ENCODE measurements around the gene TSR3. TPM values are rescaled to one million over a fixed set of nuclear protein-coding genes. Genes with fewer than 3 reads are reported as not detected.

The TSR3 gene
- total and polyA plus RNA-seq, 2 donors (not counting 1 experiment from before 2014, with no cell fraction given), result 35.7 to 43.7 TPM

DNA sequence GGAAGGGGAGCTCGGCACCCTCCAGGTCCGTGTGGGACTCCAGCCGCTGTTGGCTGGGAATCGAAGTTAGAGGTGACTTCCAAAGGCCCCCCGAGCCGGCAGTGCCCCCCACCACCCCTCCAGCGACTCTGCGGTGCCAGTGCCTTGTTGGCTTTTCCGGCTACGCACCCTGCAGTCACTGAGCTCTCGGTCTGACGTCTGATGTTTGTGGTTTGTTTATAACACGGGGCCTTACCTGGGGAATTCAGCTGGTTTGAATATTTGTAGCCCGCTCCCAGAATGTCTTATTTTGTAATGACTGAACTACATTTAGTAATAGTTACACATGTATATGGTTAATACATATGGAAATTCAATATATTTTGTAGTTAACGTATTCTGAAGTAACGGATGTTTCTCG lies 25.3 kb downstream of the TSR3 start:
- H3K9ac ChIP-seq (ENCODE audit: low read length), result no peak overlapping the region
- peak overlapping the region in 2 of 5 experiments; percentile 11 to 23 for H3K4me3 ChIP-seq (ENCODE audit: control extremely low read depth in 1 of 5, extremely low read depth in 1 of 5, insufficient read depth in 1 of 5, low read depth in 2 of 5, low read length in 4 of 5)
- H3K79me2 ChIP-seq (ENCODE audit: control insufficient read depth, insufficient read depth, low read length), result no peaks in the 10 kb centered on the region
- TF ChIP-seq EZH2 (IDR thresholded peaks at IDR 0.05; ENCODE audit: borderline replicate concordance, insufficient read depth, low read depth, low read length, poor library complexity, severe bottlenecking) (no peak), CTCF (IDR thresholded peaks at IDR 0.05) (no peak)
- H3K4me1 ChIP-seq (ENCODE audit: control insufficient read depth in 2 of 2, insufficient read depth in 2 of 2, low read length in 2 of 2), result peaks cover 6 to 38% of the 10 kb centered on the region in 2 donors
- ATAC-seq (ENCODE audit: low read depth) (peak; percentile 66), DNase-seq (peak; percentile 62)
- Mint-ChIP-seq H3K4me1 (peaks cover 8% of the 10 kb centered on the region), H3K27me3 (no peaks in the 10 kb centered on the region), H3K4me3 (peak overlapping the region; percentile 53), H3K9me3 (ENCODE audit: insufficient read depth) (no peaks in the 10 kb centered on the region), H3K27ac (peak overlapping the region; percentile 76)
- no peak overlapping the region for H2AFZ ChIP-seq (ENCODE audit: insufficient read depth, low read depth, low read length, poor library complexity, severe bottlenecking)
- WGBS (ENCODE audit: insufficient coverage), result 96% methylated on average over 7 of the region's 17 CpGs
- ChIA-PET CTCF (interaction anchor here (1.4 to 1.6 kb wide), 2 partner anchors 12 to 16 kb away, joined by 3 to 5 read pairs; no protein-coding TSS in a partner anchor), POLR2A (interaction anchor here (0.7 to 1.4 kb wide), 6 partner anchors 16 to 27 kb away, joined by 3 to 5 read pairs (median 4); partner anchors contain the start of gene UBE2I)
- H3K27ac ChIP-seq (ENCODE audit: low read length in 2 of 2), result peak overlapping the region; percentile 82 to 84
- H4K20me1 ChIP-seq (ENCODE audit: control insufficient read depth, insufficient read depth, low read length, poor library complexity, severe bottlenecking), result peaks cover 32% of the 10 kb centered on the region
- peaks cover 0 to 14% (median 3%) of the 10 kb centered on the region in 3 donors for H3K9me3 ChIP-seq (ENCODE audit: control extremely low read depth in 1 of 3, control insufficient read depth in 2 of 3, insufficient read depth in 1 of 3, low read length in 2 of 3)
- peaks cover 0 to 8% (median 2%) of the 10 kb centered on the region in 4 experiments for H3K27me3 ChIP-seq (replicated peaks in 1 of 4; ENCODE audit: control extremely low read depth in 1 of 4, control insufficient read depth in 3 of 4, insufficient read depth in 4 of 4, low read length in 3 of 4)
- peak overlapping the region; percentile 54 for H3K4me2 ChIP-seq (replicated peaks; ENCODE audit: low read depth, low read length, poor library complexity, severe bottlenecking)
- H3K36me3 ChIP-seq (replicated peaks in 1 of 2; ENCODE audit: control extremely low read depth in 1 of 2, control insufficient read depth in 1 of 2, extremely low read depth in 1 of 2, insufficient read depth in 2 of 2, low read length in 1 of 2), result peaks cover 0 to 34% of the 10 kb centered on the region in 2 experiments
- intact Hi-C loops (cut with micrococcal nuclease), result no loop called here

DNA sequence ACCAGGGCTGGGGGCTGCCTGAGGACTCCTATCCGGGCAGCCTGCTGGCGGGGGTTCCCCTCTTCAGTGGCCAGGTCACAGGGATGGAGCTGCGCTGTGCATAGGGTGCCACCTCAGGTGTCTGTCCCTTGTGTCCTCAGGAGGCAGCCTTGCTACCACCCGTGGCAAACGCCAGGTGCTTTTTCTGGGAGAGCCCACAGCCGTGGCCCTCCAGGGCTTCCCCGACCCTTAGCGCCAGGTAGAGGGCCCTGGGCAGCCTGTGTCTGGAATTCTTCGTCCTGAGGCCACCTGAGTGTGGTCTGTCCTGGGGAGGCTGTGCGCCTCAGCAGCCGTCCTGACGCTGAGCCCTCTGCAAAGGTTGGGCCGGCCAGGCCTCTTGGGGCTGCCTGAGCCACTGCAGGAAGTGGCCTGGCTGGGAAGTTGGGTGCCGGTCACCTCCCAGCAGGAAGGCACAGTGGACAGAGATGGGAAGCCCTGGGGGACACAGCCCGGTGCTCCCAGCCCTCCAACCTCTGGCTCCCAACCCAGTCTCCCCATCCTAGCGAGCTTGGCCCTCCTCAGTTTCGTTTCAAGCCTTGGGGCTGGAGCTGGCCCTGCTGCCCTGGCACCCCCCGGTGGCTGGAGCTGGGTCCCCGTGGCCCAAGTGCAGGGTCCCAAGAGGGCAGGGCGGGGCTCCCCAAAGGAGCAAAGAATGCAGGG lies 25.9 kb downstream of the TSR3 start:
- H3K4me2 ChIP-seq (replicated peaks; ENCODE audit: low read depth, low read length, poor library complexity, severe bottlenecking), result peak overlapping the region; percentile 54
- Mint-ChIP-seq H3K27me3 (no peaks in the 10 kb centered on the region), H3K27ac (peak overlapping the region; percentile 32), H3K4me3 (no peak overlapping the region), H3K4me1 (peaks cover 5% of the 10 kb centered on the region), H3K9me3 (ENCODE audit: insufficient read depth) (no peaks in the 10 kb centered on the region)
- H3K27ac ChIP-seq (ENCODE audit: low read length in 2 of 2), result peak overlapping the region; percentile 82 to 84
- peaks cover 0 to 9% (median 3%) of the 10 kb centered on the region in 3 donors for H3K9me3 ChIP-seq (ENCODE audit: control extremely low read depth in 1 of 3, control insufficient read depth in 2 of 3, insufficient read depth in 1 of 3, low read length in 2 of 3)
- H3K36me3 ChIP-seq (replicated peaks in 1 of 2; ENCODE audit: control extremely low read depth in 1 of 2, control insufficient read depth in 1 of 2, extremely low read depth in 1 of 2, insufficient read depth in 2 of 2, low read length in 1 of 2), result peaks cover 0 to 39% of the 10 kb centered on the region in 2 experiments
- TF ChIP-seq CTCF (IDR thresholded peaks at IDR 0.05) (no peak), EZH2 (IDR thresholded peaks at IDR 0.05; ENCODE audit: borderline replicate concordance, insufficient read depth, low read depth, low read length, poor library complexity, severe bottlenecking) (no peak)
- ATAC-seq (ENCODE audit: low read depth), result peak; percentile 20
- ChIA-PET POLR2A (interaction anchor here (0.7 to 1.4 kb wide), 3 partner anchors 16 to 21 kb away, joined by 3 to 4 read pairs (median 3); partner anchors contain the start of gene UBE2I), CTCF (interaction anchor here (1.4 to 1.6 kb wide), 2 partner anchors 12 to 17 kb away, joined by 3 to 5 read pairs; no protein-coding TSS in a partner anchor)
- H4K20me1 ChIP-seq (ENCODE audit: control insufficient read depth, insufficient read depth, low read length, poor library complexity, severe bottlenecking), result peaks cover 37% of the 10 kb centered on the region
- no peak for DNase-seq
- H3K79me2 ChIP-seq (ENCODE audit: control insufficient read depth, insufficient read depth, low read length), result peaks cover 3% of the 10 kb centered on the region
- H2AFZ ChIP-seq (ENCODE audit: insufficient read depth, low read depth, low read length, poor library complexity, severe bottlenecking), result no peak overlapping the region
- H3K4me1 ChIP-seq (ENCODE audit: control insufficient read depth in 2 of 2, insufficient read depth in 2 of 2, low read length in 2 of 2), result peaks cover under 1 to 32% of the 10 kb centered on the region in 2 donors
- peaks cover 0 to 4% (median 2%) of the 10 kb centered on the region in 4 experiments for H3K27me3 ChIP-seq (replicated peaks in 1 of 4; ENCODE audit: control extremely low read depth in 1 of 4, control insufficient read depth in 3 of 4, insufficient read depth in 4 of 4, low read length in 3 of 4)
- H3K9ac ChIP-seq (ENCODE audit: low read length), result no peak overlapping the region
- WGBS (ENCODE audit: insufficient coverage), result 80% methylated on average over 20 of the region's 20 CpGs
- H3K4me3 ChIP-seq (ENCODE audit: control extremely low read depth in 1 of 5, extremely low read depth in 1 of 5, insufficient read depth in 1 of 5, low read depth in 2 of 5, low read length in 4 of 5), result peak overlapping the region in 2 of 5 experiments; percentile 11 to 23
- intact Hi-C loops (cut with micrococcal nuclease), result no loop called here

Measured in B cell (primary cell).